Stomach (tissue), 4 donors: ENCODE measurements around the gene KRTAP17-1.

Experiments
- POLR2AphosphoS5 ChIP-seq, 3 donors: sonication (generic); formaldehyde crosslinking; IDR thresholded peaks; one replicate each; pipeline ENCODE4 v1.6.1; 2016; ENCODE audit warnings: antibody characterized with exemption in 3 of 3
- TF ChIP-seq, protein P1 (sequence below), 7 experiments: fragments of 450-650 bp in 4 of 7; fragments of 200-600 bp in 3 of 7; sonication (generic) in 3 of 7; IDR thresholded peaks; one replicate each; pipeline ENCODE4 v1.5.1; 2016 to 2019; ENCODE audit warnings: antibody characterized with exemption in 7 of 7, control low read depth in 2 of 7, mild to moderate bottlenecking in 1 of 7

DNA sequence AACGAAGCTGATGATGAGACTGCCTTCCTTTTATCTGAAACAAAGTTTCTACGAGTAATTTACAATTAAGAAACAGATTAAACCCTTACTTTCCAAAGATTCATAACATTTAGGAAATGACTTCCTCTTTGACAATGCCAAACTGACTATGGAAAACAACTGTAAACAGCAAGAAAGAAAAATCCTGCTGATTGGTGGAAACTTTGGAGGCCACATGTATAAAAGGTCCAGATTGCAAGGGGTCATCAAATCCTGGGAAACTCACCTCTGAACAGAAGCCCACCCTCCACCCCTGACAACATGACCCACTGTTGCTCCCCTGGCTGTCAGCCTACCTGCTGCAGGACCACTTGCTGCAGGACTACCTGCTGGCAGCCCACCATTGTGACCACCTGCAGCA lies 50.4 kb downstream of the KRTAP17-1 start, which contains the start of gene KRTAP9-6:
- TF ChIP-seq, protein P1, sequence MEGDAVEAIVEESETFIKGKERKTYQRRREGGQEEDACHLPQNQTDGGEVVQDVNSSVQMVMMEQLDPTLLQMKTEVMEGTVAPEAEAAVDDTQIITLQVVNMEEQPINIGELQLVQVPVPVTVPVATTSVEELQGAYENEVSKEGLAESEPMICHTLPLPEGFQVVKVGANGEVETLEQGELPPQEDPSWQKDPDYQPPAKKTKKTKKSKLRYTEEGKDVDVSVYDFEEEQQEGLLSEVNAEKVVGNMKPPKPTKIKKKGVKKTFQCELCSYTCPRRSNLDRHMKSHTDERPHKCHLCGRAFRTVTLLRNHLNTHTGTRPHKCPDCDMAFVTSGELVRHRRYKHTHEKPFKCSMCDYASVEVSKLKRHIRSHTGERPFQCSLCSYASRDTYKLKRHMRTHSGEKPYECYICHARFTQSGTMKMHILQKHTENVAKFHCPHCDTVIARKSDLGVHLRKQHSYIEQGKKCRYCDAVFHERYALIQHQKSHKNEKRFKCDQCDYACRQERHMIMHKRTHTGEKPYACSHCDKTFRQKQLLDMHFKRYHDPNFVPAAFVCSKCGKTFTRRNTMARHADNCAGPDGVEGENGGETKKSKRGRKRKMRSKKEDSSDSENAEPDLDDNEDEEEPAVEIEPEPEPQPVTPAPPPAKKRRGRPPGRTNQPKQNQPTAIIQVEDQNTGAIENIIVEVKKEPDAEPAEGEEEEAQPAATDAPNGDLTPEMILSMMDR (IDR thresholded peaks at IDR 0.05): no peak
- no peak for TF ChIP-seq POLR2AphosphoS5 (IDR thresholded peaks at IDR 0.05)
